Measurements from ENCODE around the gene GALNT18.
A peak's percentile ranks its signal among the peaks of the same experiment; 100 is the strongest.

GALNT18 gene

DNA sequence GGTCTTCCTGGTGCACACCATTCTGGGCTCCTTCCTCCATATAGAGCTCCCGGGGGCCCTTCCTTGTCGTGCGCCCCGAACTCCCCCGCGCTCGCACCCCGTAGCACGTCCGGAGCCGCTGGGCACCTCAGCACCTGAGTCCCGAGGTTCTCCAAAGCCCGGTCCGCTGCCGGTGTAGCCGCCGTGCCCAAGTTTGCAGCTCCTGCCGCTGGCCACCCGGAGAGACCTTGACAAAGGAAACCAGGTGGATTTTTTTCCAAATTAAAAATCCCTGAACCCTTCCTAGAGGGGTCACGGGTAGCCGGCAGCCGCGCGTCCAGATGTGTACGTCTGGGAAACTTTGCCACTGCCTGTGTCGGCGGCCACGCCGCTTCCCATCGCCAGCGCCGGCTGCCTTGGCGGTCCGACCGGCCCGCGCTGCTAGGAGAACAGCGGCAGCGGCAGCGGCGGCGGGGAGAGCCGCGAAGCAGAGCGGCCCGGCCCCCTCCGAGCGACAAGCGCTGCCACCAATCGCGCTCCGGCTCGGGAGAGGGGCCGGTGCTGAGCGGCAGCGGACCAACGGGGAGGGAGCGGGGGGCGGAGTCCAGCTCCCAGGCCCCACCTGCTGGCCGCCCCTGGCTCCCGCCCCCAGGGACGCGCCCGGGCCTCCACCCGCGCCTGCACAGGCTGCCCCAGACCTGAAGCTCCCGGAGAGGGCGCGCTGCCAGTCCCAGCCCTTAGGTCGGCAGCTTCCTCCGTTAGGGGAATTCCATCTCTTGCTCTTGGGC lies at the start of gene GALNT18:
TSS of gene GALNT18 (minus strand) at position 433 of the 767 bp plus-strand sequence.
- H3K27ac ChIP-seq: peak within 1 kb of the TSS; percentile 60
- peak; percentile 86 for DNase-seq (ENCODE audit: low read depth, low spot score)

GRCh38 chr11:11670574-11670973 lies 48.8 kb upstream of the GALNT18 start:
- H3K27ac ChIP-seq: no peak overlapping the region
- DNase-seq (ENCODE audit: low read depth, low spot score): no peak

- no peak overlapping the region for H3K27ac ChIP-seq
- no peak for DNase-seq (ENCODE audit: low read depth, low spot score)
Observed at GRCh38 chr11:11669233-11669846, 47.5 kb upstream of the GALNT18 start.

DNA sequence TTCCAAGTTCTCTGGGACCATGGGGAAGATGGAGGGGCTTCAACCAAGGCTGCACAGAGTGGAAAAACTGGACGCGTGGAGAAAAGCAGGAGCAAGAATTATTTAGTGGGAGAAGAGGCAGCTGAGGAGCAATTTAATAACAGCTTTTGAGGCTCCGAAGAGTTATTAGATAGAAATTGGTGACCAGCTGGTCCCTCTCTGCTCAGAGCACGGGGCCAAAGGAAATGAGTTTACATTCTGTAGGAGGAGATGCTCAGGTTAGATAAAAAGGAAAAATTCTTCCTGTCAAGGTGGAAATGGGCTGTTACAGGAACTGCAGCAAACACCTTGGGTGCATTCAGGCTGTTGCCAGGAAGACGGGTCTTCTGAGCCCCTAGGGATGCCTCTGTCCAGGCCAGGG lies 47.0 kb upstream of the GALNT18 start:
- DNase-seq (ENCODE audit: low read depth, low spot score): no peak
- no peak overlapping the region for H3K27ac ChIP-seq

DNA sequence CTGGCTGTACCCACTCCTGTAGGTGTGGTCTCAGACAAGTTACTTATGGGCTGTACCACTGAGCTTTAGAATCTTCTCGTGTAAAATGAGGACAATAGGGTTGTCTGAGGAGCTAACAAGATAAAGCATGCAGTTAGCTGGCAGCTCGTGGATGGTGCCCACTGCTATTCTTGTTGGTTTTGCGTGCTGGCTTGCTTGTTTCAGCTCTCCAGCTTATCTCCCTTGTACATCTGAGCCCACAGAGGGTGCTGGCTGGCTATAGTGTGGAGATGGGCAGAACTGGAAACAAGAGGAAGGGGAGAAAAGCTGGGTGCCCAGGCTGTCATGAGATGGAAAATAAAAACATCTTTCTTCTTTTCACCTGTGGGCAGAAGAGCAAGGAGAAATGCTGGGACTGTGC lies 46.5 kb upstream of the GALNT18 start:
- no peak for DNase-seq (ENCODE audit: low read depth, low spot score)

DNA sequence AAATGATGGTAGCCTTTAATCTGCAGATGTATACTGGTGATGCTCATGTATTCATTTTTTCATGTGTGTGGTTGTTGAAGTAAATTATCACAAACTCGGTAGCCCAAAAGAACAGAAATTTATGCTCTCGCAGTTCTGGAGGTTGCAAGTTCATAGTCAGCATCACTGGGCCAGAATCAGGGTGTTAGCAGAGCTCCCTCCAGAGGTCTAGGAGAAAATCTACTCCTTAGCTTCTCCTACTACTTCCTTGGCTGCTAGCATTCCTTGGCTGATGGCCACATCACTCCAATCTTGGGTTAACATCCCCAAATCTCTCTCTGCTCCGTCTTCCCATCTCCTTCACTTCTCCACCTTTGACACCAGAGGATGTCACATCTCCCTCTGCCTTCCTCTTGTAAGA lies 45.3 kb upstream of the GALNT18 start:
- H3K27ac ChIP-seq: no peak overlapping the region
- DNase-seq (ENCODE audit: low read depth, low spot score): no peak

More for the DNA sequence above, 46.5 kb upstream of the GALNT18 start:
- H3K27ac ChIP-seq: no peak overlapping the region

DNA sequence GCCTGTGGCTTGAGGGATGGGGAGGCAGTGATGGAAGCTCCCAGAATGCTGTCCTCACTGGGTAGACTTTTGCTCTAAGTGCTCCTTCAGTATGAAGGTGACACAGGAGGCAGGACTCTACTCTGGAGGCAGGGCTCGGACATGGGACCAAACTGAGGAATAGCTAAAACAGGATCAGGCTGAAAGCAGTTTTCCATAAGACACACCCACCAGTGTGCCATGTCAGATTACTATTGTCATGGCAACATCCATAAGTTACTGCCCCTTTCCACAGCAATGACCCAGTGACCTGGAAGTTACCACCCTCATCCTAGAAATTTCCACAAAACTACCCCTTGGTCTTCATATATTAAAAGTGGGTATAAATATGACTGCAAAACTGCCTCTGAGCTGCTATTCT lies 43.6 kb upstream of the GALNT18 start:
- no peak for DNase-seq (ENCODE audit: low read depth, low spot score)
- no peak overlapping the region for H3K27ac ChIP-seq

DNA sequence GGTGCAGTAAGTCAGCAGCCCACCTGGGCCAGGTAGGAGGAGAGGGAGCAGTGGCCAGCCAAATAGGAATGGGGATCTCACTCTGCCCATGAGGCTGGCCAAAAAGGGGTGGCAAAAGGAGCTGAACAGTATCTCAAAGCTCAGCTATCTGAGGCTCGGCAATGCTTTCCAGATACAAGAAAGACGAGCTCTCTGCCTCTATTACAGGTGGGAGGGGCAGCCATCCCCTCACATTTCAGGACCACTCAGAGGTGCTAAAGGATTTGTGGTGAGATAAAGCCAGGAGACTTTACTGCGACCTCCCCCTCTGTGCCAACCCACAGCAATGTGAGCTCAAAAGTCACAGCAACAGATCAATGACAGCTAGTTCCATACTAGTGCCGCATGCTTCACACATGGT lies 42.1 kb upstream of the GALNT18 start:
- DNase-seq (ENCODE audit: low read depth, low spot score): no peak
- no peak overlapping the region for H3K27ac ChIP-seq

- no peak for DNase-seq (ENCODE audit: low read depth, low spot score)
- H3K27ac ChIP-seq: no peak overlapping the region
Observed at GRCh38 chr11:11662578-11662977, 40.8 kb upstream of the GALNT18 start.

- no peak overlapping the region for H3K27ac ChIP-seq
- DNase-seq (ENCODE audit: low read depth, low spot score): no peak
Observed at GRCh38 chr11:11661326-11662040, 39.7 kb upstream of the GALNT18 start.

- no peak for DNase-seq (ENCODE audit: low read depth, low spot score)
- no peak overlapping the region for H3K27ac ChIP-seq
Observed at GRCh38 chr11:11660363-11660740, 38.5 kb upstream of the GALNT18 start.

DNA sequence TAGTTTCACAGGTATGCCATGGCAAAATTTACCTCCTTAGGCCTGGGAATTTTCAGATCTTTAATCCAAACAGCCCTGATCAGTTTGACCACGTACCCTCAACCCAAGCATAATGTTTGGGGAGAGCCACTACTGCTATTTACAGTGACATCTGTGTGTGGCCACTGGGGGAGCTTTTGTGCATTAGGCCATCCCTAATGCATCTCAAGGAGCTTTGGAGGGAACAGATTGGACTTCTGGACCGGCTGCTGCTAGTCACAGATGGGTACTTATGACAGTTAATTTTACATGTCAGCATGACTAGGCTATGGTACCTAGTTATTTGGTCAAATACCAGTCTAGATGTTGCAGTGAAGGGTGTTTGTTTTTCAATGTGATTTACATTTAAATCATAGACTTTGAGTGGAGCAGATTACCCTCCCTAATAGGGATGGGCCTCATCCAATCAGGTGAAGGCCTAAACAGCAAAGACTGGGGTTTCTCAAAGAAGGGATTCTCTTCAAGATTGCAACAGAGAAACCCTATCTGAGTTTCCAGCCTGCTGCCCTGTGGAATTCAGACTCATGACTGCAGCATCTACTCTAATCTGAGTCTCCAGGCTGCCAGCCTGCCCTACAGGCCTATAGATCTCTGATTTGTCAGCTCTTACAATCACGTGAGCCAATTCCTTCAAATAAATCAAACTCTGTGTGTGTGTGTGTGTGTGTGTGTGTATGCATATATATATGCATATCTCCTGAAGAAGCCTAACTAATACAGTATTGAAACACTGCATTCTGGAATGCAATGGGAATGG lies 38.0 kb upstream of the GALNT18 start:
- no peak overlapping the region for H3K27ac ChIP-seq
- no peak for DNase-seq (ENCODE audit: low read depth, low spot score)

GRCh38 chr11:11657218-11657955 lies 35.6 kb upstream of the GALNT18 start:
- H3K27ac ChIP-seq: no peak overlapping the region
- no peak for DNase-seq (ENCODE audit: low read depth, low spot score)

- peak overlapping the region; percentile 39 for H3K27ac ChIP-seq
- DNase-seq (ENCODE audit: low read depth, low spot score): peak; percentile 66
Observed at GRCh38 chr11:11641581-11641980, 19.8 kb upstream of the GALNT18 start.

DNA sequence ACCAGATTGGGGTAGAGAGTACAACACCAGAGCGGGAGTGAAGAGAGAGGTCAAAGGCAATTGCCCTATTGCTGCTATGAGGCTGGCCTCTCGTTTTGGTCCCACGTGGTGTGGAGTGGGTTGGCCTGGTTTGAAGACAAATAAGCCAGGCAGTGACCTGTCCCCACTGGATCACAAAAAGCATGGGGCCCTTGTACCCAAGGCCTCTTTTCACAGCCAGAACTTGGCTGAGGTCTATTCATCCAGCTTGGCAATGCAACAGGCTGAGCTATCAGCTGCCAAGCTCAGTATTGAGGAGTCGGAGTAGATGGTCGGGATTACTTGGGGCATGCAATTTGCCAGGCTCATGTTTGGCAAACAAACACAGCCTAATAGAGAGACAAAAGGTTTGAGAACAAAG lies 19.2 kb upstream of the GALNT18 start:
- no peak for DNase-seq (ENCODE audit: low read depth, low spot score)
- peak overlapping the region; percentile 39 for H3K27ac ChIP-seq

GRCh38 chr11:11640152-11640551 lies 18.3 kb upstream of the GALNT18 start:
- H3K27ac ChIP-seq: no peak overlapping the region
- no peak for DNase-seq (ENCODE audit: low read depth, low spot score)

GRCh38 chr11:11636671-11637070 lies 14.9 kb upstream of the GALNT18 start:
- DNase-seq (ENCODE audit: low read depth, low spot score): no peak
- no peak overlapping the region for H3K27ac ChIP-seq

GRCh38 chr11:11635443-11635842 lies 13.6 kb upstream of the GALNT18 start:
- DNase-seq (ENCODE audit: low read depth, low spot score): no peak
- H3K27ac ChIP-seq: no peak overlapping the region

- no peak for DNase-seq (ENCODE audit: low read depth, low spot score)
- H3K27ac ChIP-seq: no peak overlapping the region
Observed at GRCh38 chr11:11629368-11629767, 7.6 kb upstream of the GALNT18 start.

DNA sequence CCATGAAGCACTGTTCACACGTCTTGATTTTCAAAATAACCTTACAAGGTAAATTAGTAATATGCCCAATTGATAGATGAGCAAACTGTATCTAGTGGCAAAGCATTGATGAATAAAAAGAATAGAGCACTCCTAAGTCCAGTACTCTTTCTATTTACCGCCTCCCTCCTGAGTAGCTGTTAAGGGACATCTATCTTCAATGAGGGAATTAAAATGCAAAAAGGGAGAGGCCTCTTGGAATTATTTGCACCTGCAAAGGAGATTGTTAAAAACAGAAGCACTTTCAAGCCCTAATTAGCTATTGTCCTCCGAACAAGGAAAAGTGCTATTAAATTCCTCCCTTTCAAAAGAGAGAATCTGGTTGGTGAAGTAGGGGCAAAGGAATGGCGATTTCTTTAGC lies 6.8 kb upstream of the GALNT18 start:
- no peak for DNase-seq (ENCODE audit: low read depth, low spot score)
- H3K27ac ChIP-seq: no peak overlapping the region

All from epithelial cell of prostate (primary cell).